ENCODE data around the gene CD2. TPM values are rescaled to one million over a fixed set of nuclear protein-coding genes. Genes with fewer than 3 reads are reported as not detected.

The CD2 gene
- total RNA-seq, 1 donor from 2014 or later, result not detected

DNA sequence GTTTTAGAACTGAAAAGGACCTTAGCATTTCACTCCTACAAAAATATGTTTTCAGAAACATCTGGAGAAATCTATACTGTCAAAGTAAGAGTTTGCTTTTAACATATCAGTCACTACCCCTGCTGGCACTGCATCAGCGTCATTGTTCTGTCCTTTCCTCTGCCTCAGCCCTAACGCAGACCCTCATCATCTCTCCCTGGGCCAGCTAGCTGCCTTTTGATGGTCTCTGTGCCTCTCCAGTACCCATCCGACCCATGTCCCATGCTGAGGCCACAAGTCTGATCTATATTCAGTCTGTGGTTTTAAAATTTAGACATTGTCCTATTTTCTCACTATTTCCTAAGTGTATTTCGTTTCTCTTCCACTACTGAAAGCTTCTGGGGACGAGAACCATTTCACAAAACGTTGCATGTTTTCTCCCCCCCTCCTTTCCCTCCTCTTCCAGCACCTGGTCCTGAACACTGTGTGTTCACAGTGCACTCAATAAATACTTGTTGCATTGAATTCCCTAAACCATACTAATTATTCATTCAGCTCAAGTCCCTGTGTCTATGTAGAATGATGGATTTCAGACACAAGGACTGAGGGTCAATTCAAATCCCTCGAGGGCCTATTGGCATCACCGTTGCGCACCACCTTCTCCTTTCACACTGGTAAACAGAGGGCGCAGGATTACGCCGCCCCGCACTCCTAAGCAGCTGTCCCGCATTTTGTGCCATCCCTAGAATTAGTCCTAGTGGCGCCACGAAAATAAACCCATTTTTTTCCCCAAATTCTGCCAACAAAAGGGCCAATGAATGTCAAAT lies 53.4 kb downstream of the CD2 start:
- TF ChIP-seq, protein P1, sequence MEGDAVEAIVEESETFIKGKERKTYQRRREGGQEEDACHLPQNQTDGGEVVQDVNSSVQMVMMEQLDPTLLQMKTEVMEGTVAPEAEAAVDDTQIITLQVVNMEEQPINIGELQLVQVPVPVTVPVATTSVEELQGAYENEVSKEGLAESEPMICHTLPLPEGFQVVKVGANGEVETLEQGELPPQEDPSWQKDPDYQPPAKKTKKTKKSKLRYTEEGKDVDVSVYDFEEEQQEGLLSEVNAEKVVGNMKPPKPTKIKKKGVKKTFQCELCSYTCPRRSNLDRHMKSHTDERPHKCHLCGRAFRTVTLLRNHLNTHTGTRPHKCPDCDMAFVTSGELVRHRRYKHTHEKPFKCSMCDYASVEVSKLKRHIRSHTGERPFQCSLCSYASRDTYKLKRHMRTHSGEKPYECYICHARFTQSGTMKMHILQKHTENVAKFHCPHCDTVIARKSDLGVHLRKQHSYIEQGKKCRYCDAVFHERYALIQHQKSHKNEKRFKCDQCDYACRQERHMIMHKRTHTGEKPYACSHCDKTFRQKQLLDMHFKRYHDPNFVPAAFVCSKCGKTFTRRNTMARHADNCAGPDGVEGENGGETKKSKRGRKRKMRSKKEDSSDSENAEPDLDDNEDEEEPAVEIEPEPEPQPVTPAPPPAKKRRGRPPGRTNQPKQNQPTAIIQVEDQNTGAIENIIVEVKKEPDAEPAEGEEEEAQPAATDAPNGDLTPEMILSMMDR (conservative IDR thresholded peaks at IDR 0.05; ENCODE audit: low read depth, low read length), result no peak
- DNase-seq (ENCODE audit: low read depth), result no peak

DNA sequence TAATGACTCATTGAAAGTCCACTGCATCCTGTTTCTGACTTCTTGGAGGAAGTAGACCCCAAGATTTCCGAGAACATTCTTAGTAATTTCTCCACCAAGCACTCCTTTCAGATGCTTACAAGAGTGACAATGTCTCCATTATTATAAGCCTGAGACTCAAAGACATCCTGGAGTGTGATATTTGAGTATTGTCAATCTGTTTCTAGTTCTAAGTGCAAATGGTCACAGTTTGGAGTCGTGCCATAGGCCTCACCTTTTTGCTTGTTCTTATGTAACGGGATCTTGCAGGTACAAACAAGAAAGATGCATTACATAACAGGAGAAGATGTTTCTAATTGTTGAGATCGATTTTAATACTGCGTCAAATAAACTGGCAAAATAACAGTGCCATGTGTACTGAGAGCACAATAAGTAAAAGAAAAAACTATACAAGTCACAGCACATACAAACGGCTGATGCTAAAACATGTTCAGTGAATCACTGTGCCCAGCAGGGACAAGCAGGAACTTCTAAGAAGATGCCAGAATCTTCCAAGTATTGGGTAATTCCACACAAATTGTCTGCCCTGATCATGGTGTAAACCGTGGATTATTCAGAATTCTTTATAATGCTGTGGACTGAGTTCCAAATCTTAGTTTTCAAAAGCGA lies 54.1 kb downstream of the CD2 start:
- TF ChIP-seq, protein P1 (conservative IDR thresholded peaks at IDR 0.05; ENCODE audit: low read depth, low read length), result no peak
- H3K4me3 ChIP-seq (ENCODE audit: low read depth, low read length), result no peak overlapping the region
- no peak for DNase-seq (ENCODE audit: low read depth)

More for the DNA sequence above, 53.4 kb downstream of the CD2 start:
- H3K4me3 ChIP-seq (ENCODE audit: low read depth, low read length), result no peak overlapping the region

DNA sequence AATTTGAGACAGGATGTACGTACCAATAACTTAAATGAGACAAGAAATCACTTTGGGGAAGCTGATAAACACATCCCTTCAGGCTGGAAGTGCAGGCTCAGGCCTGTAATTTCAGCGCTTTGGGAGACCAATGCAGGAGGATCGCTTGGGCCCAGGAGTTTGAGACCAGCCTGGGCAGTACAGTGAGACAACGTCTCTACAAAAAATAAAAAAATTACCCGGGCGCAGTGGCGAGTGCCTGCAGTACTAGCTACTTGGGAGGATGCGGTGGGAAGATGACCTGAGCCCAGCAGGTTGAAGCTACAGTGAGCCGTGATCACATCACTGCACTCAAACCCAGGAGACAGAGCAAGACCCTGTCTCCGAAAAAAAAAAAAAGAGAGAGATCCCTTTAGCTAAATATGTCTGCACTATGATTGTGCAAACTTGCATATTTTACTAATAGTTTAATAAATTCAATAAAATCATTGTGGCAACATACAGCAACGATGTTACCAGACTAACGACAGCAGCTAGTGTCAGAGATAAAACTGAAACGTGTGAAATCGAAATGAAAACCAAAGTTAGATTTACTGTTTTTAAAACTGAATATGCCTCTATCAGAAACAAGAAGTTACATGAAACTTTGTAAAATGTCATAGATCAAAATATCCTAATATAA lies 54.7 kb downstream of the CD2 start:
- no peak for DNase-seq (ENCODE audit: low read depth)
- TF ChIP-seq, protein P1 (conservative IDR thresholded peaks at IDR 0.05; ENCODE audit: low read depth, low read length), result no peak
- H3K4me3 ChIP-seq (ENCODE audit: low read depth, low read length), result no peak overlapping the region

DNA sequence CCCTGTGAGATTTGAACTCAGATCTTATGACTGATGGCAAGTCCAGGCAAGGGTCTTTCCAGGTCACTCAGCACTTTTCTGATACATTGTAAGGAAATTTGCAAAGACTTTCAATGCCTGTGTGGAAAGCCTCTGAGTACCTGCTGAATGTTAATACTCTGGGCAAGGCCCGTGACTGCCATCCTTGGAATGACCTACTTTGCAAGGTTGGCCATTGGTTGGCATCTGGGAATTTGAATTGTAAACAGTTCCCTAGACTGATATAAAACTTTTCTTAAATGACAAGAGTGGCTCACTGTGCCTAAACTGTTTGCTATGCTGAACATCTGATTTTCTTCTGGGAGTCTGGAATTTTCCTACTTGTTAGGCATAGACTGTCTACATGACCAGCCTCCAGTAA lies 57.1 kb downstream of the CD2 start:
- TF ChIP-seq, protein P1 (conservative IDR thresholded peaks at IDR 0.05; ENCODE audit: low read depth, low read length), result no peak
- no peak overlapping the region for H3K4me3 ChIP-seq (ENCODE audit: low read depth, low read length)
- no peak for DNase-seq (ENCODE audit: low read depth)

DNA sequence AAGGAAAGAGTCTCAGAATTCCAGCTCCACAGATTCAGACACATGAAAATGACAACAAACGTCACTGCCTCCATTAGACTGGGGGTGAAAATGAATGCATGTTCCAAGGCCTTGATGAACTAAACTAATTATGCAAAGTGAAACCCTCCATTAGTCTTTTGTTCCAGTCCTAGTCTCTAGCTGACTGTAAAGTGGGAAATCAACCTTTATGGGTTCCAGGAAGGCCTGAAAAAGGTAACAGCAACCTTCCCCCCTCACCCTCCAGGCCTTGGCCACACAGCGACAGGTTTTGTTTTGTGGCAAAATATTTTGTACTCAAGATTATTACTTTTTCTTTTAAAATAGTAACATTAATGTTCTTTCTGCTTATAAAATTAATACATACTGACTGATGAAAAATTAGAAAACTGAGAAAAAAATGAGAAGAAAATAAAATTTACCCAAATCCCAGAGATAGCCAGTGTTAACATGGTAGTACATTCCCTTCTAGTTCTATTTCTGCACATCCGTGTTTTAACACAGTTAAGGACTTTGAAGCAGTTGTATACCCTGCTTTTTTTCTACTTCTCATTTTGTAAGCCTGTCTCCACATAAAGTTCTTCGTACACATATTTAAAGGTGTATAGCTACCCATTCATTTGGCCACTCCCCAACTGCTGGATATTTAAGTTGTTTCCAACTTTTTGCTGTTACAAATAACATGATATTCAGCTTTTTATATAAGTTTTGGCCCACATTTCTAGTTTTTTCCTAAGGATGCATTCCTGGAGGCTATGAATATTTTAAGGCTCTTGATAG lies 60.9 kb downstream of the CD2 start:
- DNase-seq (ENCODE audit: low read depth), result no peak
- TF ChIP-seq, protein P1 (conservative IDR thresholded peaks at IDR 0.05; ENCODE audit: low read depth, low read length), result no peak
- no peak overlapping the region for H3K4me3 ChIP-seq (ENCODE audit: low read depth, low read length)

DNA sequence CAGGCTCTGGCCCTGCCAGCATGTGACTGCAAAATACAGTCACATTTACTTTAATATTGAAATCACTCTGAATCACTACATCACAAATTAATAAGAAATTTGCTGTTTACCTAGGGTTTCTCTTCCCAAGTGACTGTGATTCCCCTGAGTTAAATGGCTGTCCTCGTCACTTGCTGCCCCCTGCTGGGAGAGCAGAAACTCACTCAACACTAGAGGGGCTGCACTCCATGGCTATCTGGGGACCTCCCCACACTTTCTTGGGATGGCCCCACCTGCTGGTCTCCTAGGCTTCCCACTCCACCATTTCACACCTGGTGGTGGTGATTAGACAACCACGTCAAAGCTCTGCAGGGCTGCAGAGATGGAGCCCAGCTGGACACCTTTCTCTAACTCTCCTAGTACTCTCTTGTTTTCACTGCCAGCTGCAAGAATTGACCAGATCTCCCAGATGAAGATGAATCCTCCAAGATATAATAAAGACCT lies 63.4 kb downstream of the CD2 start:
- DNase-seq (ENCODE audit: low read depth), result no peak
- H3K4me3 ChIP-seq (ENCODE audit: low read depth, low read length), result no peak overlapping the region
- TF ChIP-seq, protein P1 (conservative IDR thresholded peaks at IDR 0.05; ENCODE audit: low read depth, low read length), result peak; percentile 88
